Measurements from ENCODE around the gene BICRA.
"Not testable (repeated sequence)": the region's sequence is repeated elsewhere in the genome, so short reads cannot be mapped to it uniquely, and the experiment has no call there.

The BICRA gene

GRCh38 chr19:47608969-47609905 is at the start of gene BICRA:
TSS of gene BICRA (plus strand) at chr19:47609134. CDS start at chr19:47673575, 64,441 bp downstream.
- no peak for DNase-seq

GRCh38 chr19:47560999-47561398 is 47.9 kb upstream of the BICRA start:
- no peak for DNase-seq

DNA sequence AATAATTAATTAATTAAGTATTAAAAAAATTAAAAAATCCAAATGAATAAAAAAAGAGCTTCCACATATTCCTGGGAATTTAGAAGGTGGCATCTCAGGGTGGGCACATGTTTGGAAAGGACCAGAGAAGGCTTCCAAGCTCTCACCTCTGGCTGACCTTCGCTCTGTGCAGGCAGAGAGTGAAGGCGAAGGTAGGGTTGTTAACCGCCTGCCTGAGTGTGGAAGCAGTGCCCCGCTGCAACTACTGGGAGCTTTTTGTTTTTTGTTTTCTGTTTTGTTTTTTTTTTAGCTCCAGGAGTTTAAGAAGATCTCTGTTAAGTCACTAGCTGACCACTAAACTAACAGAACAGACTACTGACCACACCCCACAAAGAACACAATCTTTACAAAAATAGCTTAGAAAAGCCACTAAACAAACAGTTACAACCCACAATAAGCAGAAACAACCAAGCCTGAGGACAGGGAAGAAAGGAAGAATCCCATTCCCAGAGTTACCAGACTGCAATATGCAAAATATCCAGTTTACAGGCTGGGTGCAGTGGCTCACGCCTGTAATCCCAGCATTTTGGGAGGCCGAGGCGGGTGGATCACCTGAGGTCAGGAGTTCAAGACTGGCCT is 47.4 kb upstream of the BICRA start:
- DNase-seq = no peak

- DNase-seq = no peak
Measured at GRCh38 chr19:47564081-47564480, 44.9 kb upstream of the BICRA start.

- no peak for DNase-seq
Measured at GRCh38 chr19:47569331-47569730, 39.6 kb upstream of the BICRA start.

- no peak for DNase-seq
Measured at GRCh38 chr19:47572635-47573034, 36.3 kb upstream of the BICRA start.

GRCh38 chr19:47573071-47574026 is 35.6 kb upstream of the BICRA start, which contains the start of gene ZNF541:
TSS of gene ZNF541 (minus strand) at chr19:47573148. CDS start at chr19:47555856, 17,292 bp downstream.
- no peak for DNase-seq

DNA sequence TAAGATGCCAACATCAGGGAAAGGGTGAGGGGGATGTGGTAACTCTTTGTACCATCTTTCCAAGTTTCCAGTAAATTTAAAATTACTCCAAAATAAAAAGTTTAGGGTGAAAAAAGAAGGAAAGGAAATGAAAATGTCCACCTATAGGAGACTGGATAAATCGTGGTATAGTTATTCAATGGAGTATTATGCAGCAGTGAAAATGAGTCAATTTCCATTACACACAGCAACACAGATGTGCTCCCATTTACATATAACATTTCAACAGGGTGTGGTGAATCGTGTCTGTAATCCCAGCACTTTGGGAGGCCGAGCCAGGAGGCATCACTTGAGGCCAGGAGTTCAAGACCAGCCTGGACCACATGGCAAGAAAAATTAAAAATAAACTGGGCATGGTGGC is 28.5 kb upstream of the BICRA start:
- DNase-seq = no peak

- DNase-seq = no peak
Measured at GRCh38 chr19:47581605-47582319, 27.2 kb upstream of the BICRA start.

DNA sequence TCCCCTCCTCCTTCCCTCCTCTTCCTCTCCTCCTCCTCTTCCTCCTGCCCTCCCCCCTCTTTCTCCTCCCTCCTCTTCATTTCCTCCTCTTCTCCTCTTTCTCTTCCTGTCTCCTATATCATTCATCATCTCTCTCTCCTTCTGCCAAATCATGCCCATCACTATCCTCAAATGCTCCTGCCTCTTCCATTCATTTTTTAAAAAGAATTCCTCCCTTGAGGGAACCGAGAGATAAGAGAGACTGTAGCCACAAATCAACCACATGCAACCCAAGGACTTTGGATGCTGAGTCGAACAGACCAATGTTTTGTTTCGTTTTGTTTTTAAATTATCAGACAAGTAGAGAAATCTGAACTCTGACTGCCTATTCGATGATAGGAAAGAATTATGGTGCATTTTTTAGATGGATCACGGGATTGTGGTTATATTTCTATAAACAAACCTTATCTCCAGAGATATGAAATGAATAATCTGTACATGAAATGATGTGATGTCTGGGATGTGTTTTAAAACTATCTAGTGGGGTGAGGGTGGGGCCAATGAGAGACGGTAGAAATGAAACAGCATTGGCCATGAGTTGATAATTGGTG is 26.5 kb upstream of the BICRA start:
- no peak for DNase-seq

DNA sequence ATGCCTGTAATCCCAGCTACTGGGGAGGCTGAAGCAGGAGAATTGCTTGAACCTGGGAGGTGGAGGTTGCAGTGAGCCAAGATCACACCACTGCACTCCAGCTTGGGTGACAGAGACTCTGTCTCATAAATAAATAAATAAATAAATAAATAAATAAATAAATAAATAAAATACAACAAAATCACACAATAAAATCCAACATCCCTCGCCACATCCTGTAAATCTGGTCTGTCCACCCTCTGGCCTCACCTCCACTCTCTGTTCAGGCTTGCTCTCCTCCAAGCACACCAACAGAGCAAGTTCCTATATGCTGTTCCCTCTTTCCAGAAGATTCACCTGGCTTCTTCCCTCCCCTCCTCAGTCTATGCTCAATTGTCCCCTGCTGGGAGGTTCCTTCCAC is 25.8 kb upstream of the BICRA start:
- not testable (repeated sequence) for DNase-seq

DNA sequence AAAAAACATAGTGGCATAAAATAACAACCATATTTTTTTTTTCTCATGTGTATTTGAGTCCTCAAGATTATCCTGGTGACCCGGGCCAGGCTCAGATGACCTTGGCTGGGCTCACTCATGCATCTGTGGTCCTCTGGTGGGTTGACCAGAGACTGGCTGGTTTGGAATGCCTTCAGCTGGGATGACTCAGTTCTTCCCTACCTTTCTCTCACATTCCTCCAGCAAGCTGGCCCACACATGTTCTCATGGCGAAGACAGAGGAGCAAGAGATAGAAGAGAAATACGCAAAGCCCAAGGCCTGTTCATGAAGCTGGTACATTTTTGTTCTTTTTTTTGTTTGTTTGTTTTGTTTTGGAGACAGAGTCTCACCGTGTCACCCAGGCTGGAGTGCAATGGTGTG is 21.6 kb upstream of the BICRA start:
- no peak for DNase-seq

DNA sequence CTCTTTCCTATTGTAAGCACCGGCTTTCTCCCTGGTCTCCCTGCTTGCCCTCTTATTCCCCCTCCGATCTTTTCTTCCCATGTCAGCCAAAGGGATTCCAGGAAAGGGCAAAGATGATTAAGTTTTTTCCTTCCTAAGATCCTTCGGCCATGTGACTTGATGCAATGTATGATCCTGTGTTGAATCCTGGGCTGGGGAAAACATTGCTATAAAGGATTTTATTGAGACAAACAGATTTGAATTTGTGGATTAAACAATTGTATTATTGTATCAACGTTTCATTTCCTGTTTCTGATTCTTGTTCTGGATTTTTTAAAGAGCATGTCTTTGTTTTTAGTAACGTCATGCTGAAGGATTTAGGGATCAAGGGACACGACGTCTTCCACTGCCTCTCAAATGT is 19.1 kb upstream of the BICRA start:
- no peak for DNase-seq

GRCh38 chr19:47593860-47594259 is 15.1 kb upstream of the BICRA start:
- DNase-seq = no peak

- no peak for DNase-seq
Measured at GRCh38 chr19:47595944-47596343, 13.0 kb upstream of the BICRA start.

GRCh38 chr19:47598407-47599349 is 10.3 kb upstream of the BICRA start:
- no peak for DNase-seq

- not testable (repeated sequence) for DNase-seq
Measured at GRCh38 chr19:47599671-47600245, 9.2 kb upstream of the BICRA start.

DNA sequence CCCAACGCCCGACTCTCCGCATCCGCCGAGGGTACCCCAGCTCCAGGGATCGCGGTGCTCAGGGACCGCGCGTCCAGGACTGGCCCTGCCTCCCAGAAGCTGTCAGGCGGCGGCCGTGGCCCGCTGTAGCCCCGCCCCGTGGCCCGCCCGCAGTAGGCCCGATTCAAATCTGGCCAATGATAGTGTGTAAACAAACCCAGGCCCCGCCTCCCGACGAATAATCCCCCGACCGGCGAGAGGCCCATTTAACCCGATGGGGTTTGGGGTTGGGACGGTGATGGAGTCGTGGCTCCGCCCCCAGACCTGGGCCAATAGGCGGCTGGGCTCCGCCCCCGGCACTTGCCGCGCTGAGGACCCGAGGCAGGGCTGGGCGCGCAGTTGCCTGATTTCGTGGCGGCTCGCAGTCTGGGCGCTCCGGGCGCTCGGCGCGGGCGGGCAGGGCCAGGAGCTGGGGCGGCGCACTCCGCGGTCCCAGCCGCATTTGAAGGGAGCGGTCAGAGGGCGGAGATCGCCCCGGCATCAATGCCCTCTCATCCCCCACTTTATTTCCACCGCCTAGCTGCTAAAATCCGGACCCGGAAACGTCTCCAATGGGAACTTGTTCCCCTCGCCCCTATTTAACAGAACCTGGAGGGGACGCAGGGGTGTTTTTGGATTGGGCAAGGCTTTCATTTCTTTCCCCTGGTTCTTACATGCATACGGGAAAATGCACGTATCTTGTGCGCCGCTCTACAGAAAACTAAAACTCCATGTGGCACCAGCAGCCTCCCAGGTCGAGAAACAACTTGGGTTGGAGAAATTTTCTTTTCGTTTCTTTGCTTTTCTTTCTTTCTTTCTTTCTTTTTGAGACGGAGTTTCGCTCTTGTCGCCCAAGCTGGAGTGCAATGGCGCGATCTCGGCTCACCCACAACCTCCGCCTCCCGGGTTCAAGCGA is 8.4 kb upstream of the BICRA start:
- peak; percentile 74 for DNase-seq

All from SIG-M5 (cell line).